Activated CD4-positive, alpha-beta T cell treated with anti-CD3 and anti-CD28 coated beads for 36 hours (primary cell): Measurements from ENCODE around the gene FRMD5. TPM values are rescaled to one million over a fixed set of nuclear protein-coding genes. Genes with fewer than 3 reads are reported as not detected.

Experiments used
- ATAC-seq: fragments of 200-7000 bp; cut with Tn5 transposase; one replicate; pipeline ENCODE4 v1.10.0; 2021; ENCODE audit warnings: mild to moderate bottlenecking, moderate library complexity
- CTCF ChIA-PET: fragments of 350-600 bp; sonication (Branson Sonifier 250); formaldehyde crosslinking; loops from one replicate; lab custom pipeline; 2021; ENCODE audit warnings: antibody characterized with exemption; lab: Charles Lee
- POLR2A ChIA-PET: fragments of 350-600 bp; sonication (Branson Sonifier 250); formaldehyde crosslinking; loops from one replicate; lab custom pipeline; 2021; ENCODE audit warnings: antibody characterized with exemption, inconsistent platforms; lab: Charles Lee
- DNase-seq: peaks from one replicate; pipeline ENCODE4 v3.0.0-alpha.2; 2020
- H3K27ac Mint-ChIP-seq: one replicate; pipeline ENCODE4 v1.8.0; 2021; ENCODE audit warnings: mixed read lengths
- H3K27me3 Mint-ChIP-seq: one replicate; pipeline ENCODE4 v1.8.0; 2021; ENCODE audit warnings: mixed read lengths
- H3K36me3 Mint-ChIP-seq: one replicate; pipeline ENCODE4 v1.8.0; 2021; ENCODE audit warnings: low read depth, mixed read lengths
- H3K4me1 Mint-ChIP-seq: one replicate; pipeline ENCODE4 v1.8.0; 2021; ENCODE audit warnings: mixed read lengths
- H3K4me3 Mint-ChIP-seq: one replicate; pipeline ENCODE4 v1.8.0; 2021; ENCODE audit warnings: mild to moderate bottlenecking, moderate library complexity, mixed read lengths
- H3K9me3 Mint-ChIP-seq: one replicate; pipeline ENCODE4 v1.8.0; 2021; ENCODE audit warnings: low read depth, mixed read lengths
- intact Hi-C, 2 experiments: fragments of 100-400 bp; cut with DNase I in 1 of 2; cut with micrococcal nuclease in 1 of 2; formaldehyde crosslinking; loops; one replicate each; pipeline versions ENCODE4 v1.14.2 to v1.15.1; 2022 to 2024; cut with DNase I, micrococcal nuclease
- total RNA-seq, 2 experiments: library from RNA; stranded (reverse); gene quantifications; one replicate each; pipeline ENCODE4 v1.2.3, GENCODE V29; 2021

Gene FRMD5
- total RNA-seq, 2 experiments from 2014 or later, result 0.16 to 0.30 TPM

DNA sequence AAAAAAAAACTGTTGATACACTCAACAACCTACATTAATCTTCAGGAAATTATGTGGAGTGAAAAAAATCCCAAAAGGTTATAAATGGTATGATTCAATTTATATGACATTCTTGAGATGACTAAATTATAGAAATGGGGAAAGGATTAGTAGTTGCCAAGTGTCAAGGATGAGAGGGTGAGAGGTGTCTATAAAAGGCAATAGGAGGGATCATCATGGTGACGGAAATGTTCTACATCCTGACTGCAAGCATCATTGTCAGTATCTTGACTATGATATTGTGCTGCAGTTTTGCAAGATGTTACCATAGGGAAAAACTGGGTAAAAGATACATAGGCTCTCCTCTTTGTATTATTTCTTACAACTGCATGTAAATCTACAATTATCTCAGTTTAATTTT is 125.6 kb downstream of the FRMD5 start:
- Mint-ChIP-seq H3K9me3 (no peaks in the 10 kb centered on the region), H3K36me3 (no peaks in the 10 kb centered on the region), H3K27me3 (peaks cover 15% of the 10 kb centered on the region), H3K27ac (no peak overlapping the region), H3K4me3 (no peak overlapping the region), H3K4me1 (peaks cover 4% of the 10 kb centered on the region)
- ChIA-PET CTCF (interaction anchor here (0.9 kb wide), 1 partner anchor 165 kb away, joined by 3 read pairs; no protein-coding TSS in a partner anchor), POLR2A (no interaction called here)
- intact Hi-C loops, result loop anchor here (5.0 kb wide), 2 partner anchors 132 to 148 kb away; no protein-coding TSS in a partner anchor
- no peak for DNase-seq
- ATAC-seq, result no peak

DNA sequence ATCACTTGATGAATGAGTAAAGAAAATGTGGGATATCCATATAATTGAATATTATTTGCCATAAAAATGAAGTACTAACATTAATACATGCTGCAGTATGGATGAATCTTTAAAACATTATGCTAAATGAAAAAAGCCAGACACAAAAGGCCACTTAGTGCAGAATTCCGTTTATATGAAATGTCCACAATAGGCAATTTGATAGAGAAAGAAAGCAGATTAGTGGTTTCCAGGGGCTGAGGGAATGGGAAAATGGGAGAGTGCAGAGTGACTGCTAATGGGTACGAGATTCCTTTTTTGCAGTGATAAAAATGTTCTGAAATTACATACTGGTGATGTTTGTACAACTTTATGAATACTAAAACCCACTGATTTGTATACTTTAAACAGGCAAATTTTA is 126.7 kb downstream of the FRMD5 start:
- Mint-ChIP-seq H3K27me3 (peaks cover 14% of the 10 kb centered on the region), H3K27ac (no peak overlapping the region), H3K36me3 (no peaks in the 10 kb centered on the region), H3K4me1 (peaks cover 4% of the 10 kb centered on the region), H3K4me3 (no peak overlapping the region), H3K9me3 (no peaks in the 10 kb centered on the region)
- POLR2A ChIA-PET, result no interaction called here
- CTCF ChIA-PET, result no interaction called here
- intact Hi-C loops, result loop anchor here (5.0 kb wide), 2 partner anchors 131 to 149 kb away; no protein-coding TSS in a partner anchor
- DNase-seq (no peak), ATAC-seq (no peak)

DNA sequence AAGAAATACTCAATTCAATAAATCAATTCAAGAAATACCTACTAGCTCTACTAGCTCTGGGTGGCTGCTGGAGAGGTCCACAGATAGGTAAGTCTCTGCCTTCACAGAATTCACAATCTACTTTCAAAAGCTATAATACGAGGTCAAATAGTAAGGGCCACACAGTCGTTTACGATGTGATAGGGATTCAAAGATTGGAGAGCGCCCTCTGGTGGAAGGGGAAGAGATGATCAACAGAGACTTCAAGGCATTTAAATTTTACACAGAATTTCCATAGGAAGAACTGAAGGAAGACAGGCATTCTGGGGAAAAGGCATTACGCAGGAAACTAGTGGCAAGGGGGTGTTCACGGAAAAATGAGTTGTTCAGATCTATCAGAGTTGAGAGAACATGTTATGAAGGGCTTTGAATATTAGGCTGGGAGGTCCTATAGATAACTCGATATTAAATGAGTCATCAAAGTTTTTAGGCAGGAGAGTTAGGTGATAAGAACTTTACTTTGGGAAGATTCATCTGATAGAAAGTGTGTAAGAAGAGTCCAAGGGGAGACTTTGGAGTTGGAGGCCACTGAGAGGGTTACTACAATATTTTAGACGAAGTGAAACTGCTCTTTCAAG is 128.8 kb downstream of the FRMD5 start:
- ChIA-PET CTCF (interaction anchor here (0.7 to 4.3 kb wide), 35 partner anchors 9 to 276 kb away, joined by 3 to 51 read pairs (median 3); no protein-coding TSS in a partner anchor), POLR2A (no interaction called here)
- H3K27me3 Mint-ChIP-seq, result peaks cover 14% of the 10 kb centered on the region
- no peaks in the 10 kb centered on the region for H3K9me3 Mint-ChIP-seq
- intact Hi-C loops, result loop anchor here (1.0 to 5.0 kb wide), 5 partner anchors 128 to 163 kb away; no protein-coding TSS in a partner anchor
- DNase-seq (peak; percentile 80), ATAC-seq (peak; percentile 68)
- H3K4me3 Mint-ChIP-seq, result no peak overlapping the region
- H3K27ac Mint-ChIP-seq, result no peak overlapping the region
- peaks cover 4% of the 10 kb centered on the region for H3K4me1 Mint-ChIP-seq
- H3K36me3 Mint-ChIP-seq, result no peaks in the 10 kb centered on the region

DNA sequence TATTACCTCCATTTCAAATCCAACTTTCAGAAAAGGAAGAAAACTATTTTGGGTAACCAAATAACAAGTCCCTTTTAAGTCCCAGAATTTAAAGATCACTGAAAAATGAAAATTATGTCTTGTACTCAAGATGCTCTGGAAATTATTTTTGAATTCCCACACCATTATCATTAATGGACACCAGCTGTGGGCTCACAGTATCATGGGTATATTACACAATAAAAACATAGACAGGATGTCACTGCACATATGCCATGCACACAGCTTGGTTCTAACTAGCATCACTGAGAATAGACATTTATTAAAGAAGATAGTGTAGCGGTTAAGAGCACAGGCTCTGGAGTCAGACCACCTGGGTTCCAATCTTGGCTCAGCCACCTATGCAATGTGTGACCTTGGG is 130.4 kb downstream of the FRMD5 start:
- ATAC-seq (no peak), DNase-seq (no peak)
- Mint-ChIP-seq H3K36me3 (no peaks in the 10 kb centered on the region), H3K9me3 (no peaks in the 10 kb centered on the region), H3K27me3 (peaks cover 14% of the 10 kb centered on the region), H3K27ac (no peak overlapping the region), H3K4me3 (no peak overlapping the region), H3K4me1 (peaks cover 4% of the 10 kb centered on the region)
- intact Hi-C loops, result loop anchor here (5.0 kb wide), 2 partner anchors 127 to 153 kb away; no protein-coding TSS in a partner anchor
- POLR2A ChIA-PET, result no interaction called here
- CTCF ChIA-PET, result interaction anchor here (0.7 to 4.3 kb wide), 2 partner anchors 161 to 183 kb away, joined by 3 to 51 read pairs; no protein-coding TSS in a partner anchor

DNA sequence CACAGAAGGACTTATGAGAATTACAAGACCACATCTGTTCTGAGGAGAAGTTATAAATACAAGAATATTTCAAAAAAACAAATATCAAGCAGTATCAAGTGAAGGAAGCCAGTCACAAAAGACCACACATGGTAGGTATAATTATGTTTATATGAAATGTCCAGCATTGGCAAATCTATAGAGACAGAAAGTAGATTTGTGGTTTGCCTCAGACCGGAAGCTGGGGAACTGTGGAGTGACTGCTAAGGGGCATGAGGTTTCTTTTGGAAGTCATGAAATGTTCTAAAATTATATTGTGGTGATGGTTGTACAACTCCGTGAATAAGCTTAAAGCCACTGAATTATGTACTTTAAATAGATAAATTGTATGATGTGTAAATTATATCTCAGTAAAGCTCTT is 136.9 kb downstream of the FRMD5 start:
- ChIA-PET POLR2A (no interaction called here), CTCF (interaction anchor here (0.8 to 0.9 kb wide), 2 partner anchors 39 to 154 kb away, joined by 3 read pairs; no protein-coding TSS in a partner anchor)
- DNase-seq, result no peak
- no peaks in the 10 kb centered on the region for H3K36me3 Mint-ChIP-seq
- ATAC-seq, result no peak
- H3K4me1 Mint-ChIP-seq, result no peaks in the 10 kb centered on the region
- intact Hi-C loops, result no loop called here
- peaks cover 17% of the 10 kb centered on the region for H3K27me3 Mint-ChIP-seq
- H3K27ac Mint-ChIP-seq, result no peak overlapping the region
- H3K9me3 Mint-ChIP-seq, result no peaks in the 10 kb centered on the region
- no peak overlapping the region for H3K4me3 Mint-ChIP-seq

DNA sequence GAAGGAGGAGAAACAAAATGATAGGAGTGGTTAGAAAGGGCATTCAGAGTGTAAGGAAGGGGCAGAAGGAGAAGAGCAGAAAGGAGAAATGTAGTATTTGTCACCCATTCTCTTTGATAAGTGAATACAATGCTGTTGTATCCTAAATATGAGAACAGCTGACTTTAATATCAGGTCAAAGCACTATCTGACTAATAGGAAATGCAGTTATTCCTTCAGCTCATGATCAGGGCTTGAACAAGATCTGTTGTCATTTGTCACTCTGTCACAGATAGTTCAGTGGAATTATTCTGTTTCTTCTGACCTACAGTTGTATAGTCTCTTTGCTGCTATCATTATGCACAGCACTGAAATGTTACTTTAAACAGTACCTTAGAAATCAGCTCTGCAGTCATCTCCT is 149.4 kb downstream of the FRMD5 start:
- ChIA-PET POLR2A (no interaction called here), CTCF (interaction anchor here (0.6 to 1.2 kb wide), 2 partner anchors 9 to 20 kb away, joined by 4 to 5 read pairs; no protein-coding TSS in a partner anchor)
- Mint-ChIP-seq H3K27me3 (peaks cover 21% of the 10 kb centered on the region), H3K27ac (no peak overlapping the region), H3K36me3 (no peaks in the 10 kb centered on the region), H3K4me1 (peaks cover 8% of the 10 kb centered on the region), H3K9me3 (no peaks in the 10 kb centered on the region), H3K4me3 (no peak overlapping the region)
- intact Hi-C loops, result no loop called here
- DNase-seq (no peak), ATAC-seq (no peak)

DNA sequence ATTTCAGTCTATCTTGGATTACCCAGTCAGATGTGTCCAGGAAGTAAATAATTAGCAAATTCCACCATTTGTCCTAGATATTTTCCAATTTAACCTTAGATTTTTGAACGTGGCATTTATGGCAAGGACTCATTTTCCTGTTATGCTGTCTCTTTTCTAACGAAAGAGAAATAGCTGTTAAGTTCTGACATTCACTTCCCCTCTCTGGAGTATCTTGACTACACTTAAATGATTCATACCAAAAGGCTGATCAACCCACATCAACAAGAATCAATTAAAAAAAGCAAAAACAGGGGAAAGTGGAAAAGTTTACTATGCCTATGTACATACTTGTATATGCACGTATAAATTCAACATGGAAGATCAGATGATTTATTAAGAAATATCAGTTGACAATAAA is 149.9 kb downstream of the FRMD5 start:
- peaks cover 24% of the 10 kb centered on the region for H3K27me3 Mint-ChIP-seq
- POLR2A ChIA-PET, result no interaction called here
- no peak overlapping the region for H3K4me3 Mint-ChIP-seq
- H3K4me1 Mint-ChIP-seq, result peaks cover 8% of the 10 kb centered on the region
- ATAC-seq (peak; percentile 80), DNase-seq (no peak)
- CTCF ChIA-PET, result interaction anchor here (0.6 to 1.2 kb wide), 2 partner anchors 9 to 21 kb away, joined by 4 to 5 read pairs; no protein-coding TSS in a partner anchor
- no peaks in the 10 kb centered on the region for H3K36me3 Mint-ChIP-seq
- no peak overlapping the region for H3K27ac Mint-ChIP-seq
- no peaks in the 10 kb centered on the region for H3K9me3 Mint-ChIP-seq
- intact Hi-C loops, result no loop called here

DNA sequence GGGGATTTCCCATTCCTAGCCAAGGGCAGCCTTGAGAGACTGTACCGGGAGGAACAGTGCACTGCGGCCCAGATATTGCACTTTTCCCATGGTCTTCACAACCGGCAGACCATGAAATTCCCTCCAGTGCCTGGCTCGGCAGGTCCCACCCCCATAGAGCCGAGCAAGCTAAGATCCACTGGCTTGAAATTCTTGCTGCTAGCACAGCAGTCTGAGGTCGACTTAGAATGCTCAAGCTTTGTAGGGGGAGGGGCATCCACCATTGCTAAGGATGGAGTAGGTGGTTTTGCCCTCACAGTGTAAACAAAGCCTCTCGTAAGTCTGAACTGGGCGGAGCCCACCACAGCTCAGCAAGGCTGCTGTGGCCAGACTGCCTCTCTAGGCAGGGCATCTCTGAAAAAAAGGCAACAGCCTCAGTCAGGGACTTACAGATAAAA is 156.3 kb downstream of the FRMD5 start:
- peaks cover 38% of the 10 kb centered on the region for H3K27me3 Mint-ChIP-seq
- ChIA-PET CTCF (no interaction called here), POLR2A (interaction anchor here (0.6 kb wide), 1 partner anchor 305 kb away, joined by 6 read pairs; no protein-coding TSS in a partner anchor)
- H3K27ac Mint-ChIP-seq, result no peak overlapping the region
- intact Hi-C loops, result no loop called here
- DNase-seq, result no peak
- ATAC-seq, result no peak
- no peak overlapping the region for H3K4me3 Mint-ChIP-seq
- H3K4me1 Mint-ChIP-seq, result no peaks in the 10 kb centered on the region
- H3K9me3 Mint-ChIP-seq, result no peaks in the 10 kb centered on the region
- H3K36me3 Mint-ChIP-seq, result no peaks in the 10 kb centered on the region

DNA sequence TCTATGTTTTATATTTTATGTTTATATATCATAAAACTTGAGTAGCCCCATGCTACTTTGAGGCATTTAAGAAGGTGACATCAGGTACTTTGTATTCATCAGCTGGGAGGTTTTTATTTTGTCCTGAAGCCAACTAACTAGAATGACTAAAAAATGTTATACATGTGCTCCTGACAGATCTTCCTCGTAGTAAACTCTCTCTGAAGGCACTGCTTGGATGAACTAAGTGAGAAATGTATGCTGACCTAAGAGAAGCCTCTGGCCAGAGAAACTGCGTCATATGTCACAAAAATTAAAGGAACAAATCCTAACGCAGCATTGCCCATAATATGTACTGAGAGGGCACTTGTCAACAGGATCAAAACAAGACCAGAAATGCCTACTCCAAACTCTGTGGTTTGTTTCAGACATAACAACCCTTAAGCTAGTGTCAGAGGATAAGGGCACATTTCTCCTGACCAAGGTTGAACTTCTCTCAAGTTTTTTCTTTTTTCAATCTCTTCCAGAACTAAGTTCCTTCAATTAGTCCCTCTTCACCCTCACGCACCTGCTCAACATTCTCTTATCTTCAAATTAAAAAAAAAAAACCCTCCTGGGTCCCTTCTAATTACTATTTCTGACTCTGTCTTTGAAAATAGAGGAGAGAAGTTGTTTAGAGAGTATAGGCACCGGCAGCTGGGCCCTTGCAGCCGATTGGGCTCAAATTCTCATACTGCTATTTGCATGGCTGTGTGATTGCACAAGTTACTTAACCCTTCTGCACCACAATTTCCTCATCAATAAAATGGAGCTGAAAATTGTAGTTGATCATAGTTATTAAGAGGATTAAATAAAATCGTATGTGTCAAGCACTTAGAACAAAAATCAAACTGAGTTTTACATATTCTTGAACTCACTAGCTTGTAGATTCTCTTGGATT is 159.0 kb downstream of the FRMD5 start:
- ChIA-PET CTCF (interaction anchor here (0.6 kb wide), 1 partner anchor 29 kb away, joined by 6 read pairs; no protein-coding TSS in a partner anchor), POLR2A (no interaction called here)
- ATAC-seq (no peak), DNase-seq (no peak)
- Mint-ChIP-seq H3K27ac (no peak overlapping the region), H3K27me3 (peaks cover 20% of the 10 kb centered on the region), H3K36me3 (no peaks in the 10 kb centered on the region), H3K9me3 (no peaks in the 10 kb centered on the region), H3K4me1 (no peaks in the 10 kb centered on the region), H3K4me3 (no peak overlapping the region)
- intact Hi-C loops, result no loop called here

DNA sequence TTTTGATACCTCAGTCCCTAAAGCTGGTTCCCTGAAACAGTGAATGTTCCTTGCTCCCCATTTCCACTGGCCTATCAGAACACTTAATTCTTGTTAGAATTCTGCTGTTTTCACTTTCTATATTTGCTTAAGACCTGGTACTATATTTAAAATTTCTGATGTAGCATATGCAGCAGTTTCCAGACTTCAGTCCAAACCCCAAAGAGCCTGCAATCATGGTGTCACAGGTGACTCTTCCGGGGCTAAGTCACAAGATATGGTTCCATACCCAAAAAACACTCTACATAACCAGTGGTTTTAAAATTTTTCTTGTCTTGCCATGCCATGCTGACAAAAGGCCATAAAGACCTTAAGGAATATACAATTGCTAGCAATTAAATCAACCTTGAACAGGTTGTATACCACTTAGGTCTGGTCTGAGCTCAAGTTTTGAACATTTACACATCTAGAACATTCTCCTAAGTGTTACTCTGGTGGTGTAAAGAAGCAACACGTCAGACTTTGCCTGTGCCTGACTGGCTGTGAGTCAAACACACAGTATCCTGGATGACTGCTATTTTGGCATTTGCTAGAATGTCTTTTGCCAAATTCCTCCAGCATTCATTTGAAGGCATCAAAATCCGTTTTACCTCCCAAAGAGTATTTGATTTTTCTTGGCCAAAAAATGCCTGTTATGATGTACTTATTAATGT is 160.0 kb downstream of the FRMD5 start:
- H3K36me3 Mint-ChIP-seq, result no peaks in the 10 kb centered on the region
- no peaks in the 10 kb centered on the region for H3K9me3 Mint-ChIP-seq
- DNase-seq (no peak), ATAC-seq (no peak)
- CTCF ChIA-PET, result no interaction called here
- H3K27me3 Mint-ChIP-seq, result peaks cover 19% of the 10 kb centered on the region
- intact Hi-C loops, result no loop called here
- POLR2A ChIA-PET, result no interaction called here
- H3K27ac Mint-ChIP-seq, result no peak overlapping the region
- no peak overlapping the region for H3K4me3 Mint-ChIP-seq
- peaks cover 2% of the 10 kb centered on the region for H3K4me1 Mint-ChIP-seq

DNA sequence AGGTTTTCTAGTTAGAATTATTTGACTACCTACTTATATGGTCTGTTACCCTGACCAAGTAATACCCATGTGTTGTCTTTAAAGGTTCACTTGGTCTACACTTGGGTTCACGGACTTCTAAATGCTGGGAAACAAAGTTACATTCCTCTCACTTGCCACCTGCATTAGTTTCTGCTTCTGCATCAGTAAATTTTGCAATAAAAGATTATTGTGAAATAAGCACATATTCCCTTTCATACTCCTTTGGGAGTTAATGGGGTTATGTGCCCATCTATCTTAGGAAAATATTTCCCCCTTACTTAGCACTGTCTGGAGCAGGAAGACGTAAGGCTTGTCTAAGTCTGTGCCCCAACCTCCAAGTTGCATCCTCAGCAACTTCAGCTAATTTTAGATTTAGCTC is 160.7 kb downstream of the FRMD5 start:
- H3K27ac Mint-ChIP-seq, result no peak overlapping the region
- intact Hi-C loops, result no loop called here
- CTCF ChIA-PET, result no interaction called here
- H3K36me3 Mint-ChIP-seq, result no peaks in the 10 kb centered on the region
- peaks cover 2% of the 10 kb centered on the region for H3K4me1 Mint-ChIP-seq
- DNase-seq (no peak), ATAC-seq (no peak)
- H3K9me3 Mint-ChIP-seq, result no peaks in the 10 kb centered on the region
- peaks cover 13% of the 10 kb centered on the region for H3K27me3 Mint-ChIP-seq
- no peak overlapping the region for H3K4me3 Mint-ChIP-seq
- POLR2A ChIA-PET, result no interaction called here
